Fibroblast of upper back skin (primary cell): ENCODE measurements around the gene NME1.
"Not testable (repeated sequence)": the region's sequence is repeated elsewhere in the genome, so short reads cannot be mapped to it uniquely, and the experiment has no call there.

Experiments used
- DNase-seq: peaks from one replicate; pipeline ENCODE4 v3.0.0-alpha.2; 2013

NME1 gene

GRCh38 chr17:51147650-51148049 is 5.7 kb upstream of the NME1 start:
- peak; percentile 31 for DNase-seq

GRCh38 chr17:51149163-51149562 is 4.2 kb upstream of the NME1 start:
- no peak for DNase-seq

GRCh38 chr17:51150932-51151331 is 2.4 kb upstream of the NME1 start:
- DNase-seq, result no peak

GRCh38 chr17:51152766-51153209 is 571 bp upstream of the NME1 start:
- peak; percentile 21 for DNase-seq

- no peak for DNase-seq
These were observed 817 bp downstream of the NME1 start for GRCh38 chr17:51154176-51154575.

GRCh38 chr17:51155416-51155815 is 2.1 kb downstream of the NME1 start:
- no peak for DNase-seq

- DNase-seq, result no peak
These were observed 6.2 kb downstream of the NME1 start for GRCh38 chr17:51159604-51160003.

- DNase-seq, result no peak
These were observed 8.2 kb downstream of the NME1 start for GRCh38 chr17:51161541-51161940.

GRCh38 chr17:51164911-51165679 is 11.7 kb downstream of the NME1 start:
- DNase-seq, result no peak

GRCh38 chr17:51165680-51166197 is 12.4 kb downstream of the NME1 start:
- no peak for DNase-seq

- DNase-seq, result peak; percentile 84
These were observed 13.0 kb downstream of the NME1 start, which contains the start of gene NME2 for GRCh38 chr17:51166198-51166986. Gene NME2 (plus strand): TSS chr17:51166411. CDS start chr17:51166831, 420 bp downstream.

GRCh38 chr17:51166987-51167931 is 13.9 kb downstream of the NME1 start:
- peak; percentile 47 for DNase-seq

- no peak for DNase-seq
These were observed 16.0 kb downstream of the NME1 start for GRCh38 chr17:51169340-51169739.

- DNase-seq, result no peak
These were observed 17.4 kb downstream of the NME1 start for GRCh38 chr17:51170736-51171135.

GRCh38 chr17:51172030-51172429 is 18.7 kb downstream of the NME1 start:
- DNase-seq, result not testable (repeated sequence)

- no peak for DNase-seq
These were observed 27.1 kb downstream of the NME1 start for GRCh38 chr17:51180486-51180885.

- no peak for DNase-seq
These were observed 30.8 kb downstream of the NME1 start for GRCh38 chr17:51184124-51184523.

- no peak for DNase-seq
These were observed 32.5 kb downstream of the NME1 start for GRCh38 chr17:51185763-51186332.

- no peak for DNase-seq
These were observed 35.0 kb downstream of the NME1 start for GRCh38 chr17:51188271-51188833.

- DNase-seq, result no peak
These were observed 35.8 kb downstream of the NME1 start for GRCh38 chr17:51189162-51189561.

GRCh38 chr17:51189628-51190027 is 36.3 kb downstream of the NME1 start:
- DNase-seq, result peak; percentile 8

- no peak for DNase-seq
These were observed 38.5 kb downstream of the NME1 start for GRCh38 chr17:51191895-51192294.
